A673 (cell line): ENCODE measurements around the gene ANKRD52. TPM values are rescaled to one million over a fixed set of nuclear protein-coding genes. Genes with fewer than 3 reads are reported as not detected.

Experiments
- BruUV-seq: library from RNA; stranded (reverse); fragments of 400-500 nt; replicated peaks from 2 replicates; lab custom pipeline; 2021; lab: Mats Ljungman, UMichigan
- CTCF ChIA-PET: fragments of 300-600 bp; sonication (Branson Sonifier 250); formaldehyde crosslinking; loops from one replicate; lab custom pipeline; 2022; ENCODE audit warnings: antibody characterized with exemption; lab: Charles Lee
- POLR2A ChIA-PET: fragments of 300-600 bp; sonication (Branson Sonifier 250); formaldehyde crosslinking; loops from one replicate; lab custom pipeline; 2022; ENCODE audit warnings: antibody characterized with exemption; ENCODE audit not compliant: low non-redundant PET; lab: Charles Lee
- DNase-seq: peaks from one replicate; pipeline ENCODE4 v3.0.0-alpha.2; 2015; ENCODE audit warnings: low spot score
- H3K27ac ChIP-seq: fragments of 200-600 bp; sonication (generic); 2 replicates; pipeline ENCODE4 v1.5.1; 2016; ENCODE audit warnings: mixed run types, low read depth, mild to moderate bottlenecking, mixed read lengths, antibody characterized with exemption, low read length; ENCODE audit not compliant: poor library complexity, severe bottlenecking
- H3K27me3 ChIP-seq: fragments of 200-600 bp; sonication (generic); replicated peaks from 2 replicates; pipeline ENCODE4 v1.6.1; 2017; ENCODE audit warnings: mixed run types, low read depth, mild to moderate bottlenecking, mixed read lengths, antibody characterized with exemption, low read length; ENCODE audit not compliant: insufficient read depth, poor library complexity
- H3K36me3 ChIP-seq: fragments of 200-600 bp; sonication (generic); 2 replicates; pipeline ENCODE4 v1.6.1; 2016; ENCODE audit warnings: mixed run types, mild to moderate bottlenecking, mixed read lengths, antibody characterized with exemption, low read length; ENCODE audit not compliant: insufficient read depth, poor library complexity, severe bottlenecking
- H3K4me1 ChIP-seq: fragments of 200-600 bp; sonication (generic); 2 replicates; pipeline ENCODE4 v1.6.1; 2017; ENCODE audit warnings: mixed run types, mild to moderate bottlenecking, mixed read lengths, antibody characterized with exemption, low read length; ENCODE audit not compliant: insufficient read depth, poor library complexity, severe bottlenecking
- H3K4me3 ChIP-seq: fragments of 200-600 bp; sonication (generic); 2 replicates; pipeline ENCODE4 v1.5.1; 2016; ENCODE audit warnings: low read depth, mixed run types, mild to moderate bottlenecking, mixed read lengths, low read length; ENCODE audit not compliant: poor library complexity, severe bottlenecking
- H3K9me3 ChIP-seq: fragments of 200-600 bp; sonication (generic); 2 replicates; pipeline ENCODE4 v1.6.1; 2016; ENCODE audit warnings: mixed run types, low read depth, mild to moderate bottlenecking, mixed read lengths, antibody characterized with exemption, low read length; ENCODE audit not compliant: poor library complexity, severe bottlenecking
- EZH2 ChIP-seq: fragments of 200-600 bp; sonication (generic); IDR thresholded peaks from 2 replicates; pipeline ENCODE4 v1.6.1; 2017; ENCODE audit warnings: borderline replicate concordance, low read depth, mild to moderate bottlenecking, mixed read lengths, antibody characterized with exemption, low read length; ENCODE audit not compliant: poor library complexity, severe bottlenecking
- intact Hi-C: fragments of 100-400 bp; cut with micrococcal nuclease; formaldehyde crosslinking; loops from one replicate; pipeline ENCODE4 v1.10.0; 2022; ENCODE audit not compliant: unreplicated experiment
- total RNA-seq: library from RNA; stranded (reverse); gene quantifications from 2 replicates; pipeline ENCODE4 v1.2.3, GENCODE V29; 2021
- TF ChIP-seq, protein P1 (sequence below): fragments of 300-800, 200-600 bp; sonication (generic); conservative IDR thresholded peaks from 2 replicates; pipeline ENCODE4 v1.5.1; 2017; ENCODE audit warnings: low read depth, mild to moderate bottlenecking, antibody characterized with exemption, low read length, moderate library complexity, mixed read lengths

The ANKRD52 gene
- total RNA-seq, 1 experiment from 2014 or later = 74.7 TPM

DNA sequence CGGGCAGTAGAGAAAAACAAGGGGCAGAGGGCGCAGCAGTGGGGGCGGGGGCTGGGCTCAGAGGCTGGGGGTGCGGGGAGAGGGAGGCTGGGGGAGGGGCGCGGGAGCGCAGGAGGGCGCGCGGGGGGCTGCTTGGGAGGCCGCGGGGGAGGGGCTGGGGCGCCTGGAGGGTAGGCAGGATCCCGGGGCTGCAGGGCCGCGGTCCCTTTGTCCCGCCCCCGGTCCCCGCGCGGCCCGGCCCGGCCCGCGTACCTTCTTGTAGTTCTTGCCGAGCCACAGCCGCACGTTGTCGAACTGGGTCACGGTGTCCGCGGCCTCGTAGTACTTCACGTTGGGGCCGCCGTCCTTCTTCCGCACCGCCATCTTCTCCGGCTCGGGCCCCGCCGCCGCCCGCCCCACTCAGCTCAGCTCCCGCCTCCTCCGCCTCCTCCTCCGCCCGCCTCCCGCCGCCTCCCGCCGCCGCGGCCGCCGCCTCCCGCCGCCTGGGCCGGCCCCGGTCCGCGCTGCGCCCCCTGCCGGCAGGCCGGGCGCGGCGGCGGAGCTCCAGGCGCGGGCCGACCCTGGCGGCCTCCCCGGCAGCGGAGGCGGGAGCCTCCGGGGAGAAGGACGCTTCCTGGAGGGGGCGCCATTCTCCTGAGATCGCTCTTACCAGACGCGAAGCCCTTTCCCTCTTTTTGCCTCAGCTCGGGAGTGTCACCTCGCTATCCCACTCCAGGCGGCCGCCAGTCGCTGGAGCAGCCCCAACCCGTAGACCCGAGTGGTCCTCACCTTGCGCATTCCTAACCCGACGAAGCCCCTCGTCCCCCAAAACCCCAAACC, 68.9 kb downstream of the ANKRD52 start, which contains the start of gene SMARCC2:
Gene SMARCC2, minus strand, starts transcription at position 385 of the 819 bp plus-strand sequence. Its CDS starts 22 bp downstream, at position 363.
- H3K4me1 ChIP-seq = peaks cover 13% of the 10 kb centered on the region
- intact Hi-C loops = loop anchor here (2.0 to 10.0 kb wide), 3 partner anchors 63 to 145 kb away; partner anchors contain the start of genes RPS26 and ZC3H10
- H3K27me3 ChIP-seq = no peaks in the 10 kb centered on the region
- CTCF ChIA-PET = interaction anchor here (0.6 to 2.3 kb wide), 23 partner anchors 10 to 1897 kb away, joined by 3 to 17 read pairs (median 4); partner anchors contain the start of genes ANKRD52, ESYT1, ORMDL2 and PA2G4
- peak within 1 kb of the TSS; percentile 82 for H3K27ac ChIP-seq
- H3K4me3 ChIP-seq = peak within 1 kb of the TSS; percentile 83
- H3K36me3 ChIP-seq = peaks cover 26% of the 10 kb centered on the region
- no peaks in the 10 kb centered on the region for H3K9me3 ChIP-seq
- DNase-seq = peak; percentile 95
- TF ChIP-seq EZH2 = no peak
- TF ChIP-seq, protein P1, sequence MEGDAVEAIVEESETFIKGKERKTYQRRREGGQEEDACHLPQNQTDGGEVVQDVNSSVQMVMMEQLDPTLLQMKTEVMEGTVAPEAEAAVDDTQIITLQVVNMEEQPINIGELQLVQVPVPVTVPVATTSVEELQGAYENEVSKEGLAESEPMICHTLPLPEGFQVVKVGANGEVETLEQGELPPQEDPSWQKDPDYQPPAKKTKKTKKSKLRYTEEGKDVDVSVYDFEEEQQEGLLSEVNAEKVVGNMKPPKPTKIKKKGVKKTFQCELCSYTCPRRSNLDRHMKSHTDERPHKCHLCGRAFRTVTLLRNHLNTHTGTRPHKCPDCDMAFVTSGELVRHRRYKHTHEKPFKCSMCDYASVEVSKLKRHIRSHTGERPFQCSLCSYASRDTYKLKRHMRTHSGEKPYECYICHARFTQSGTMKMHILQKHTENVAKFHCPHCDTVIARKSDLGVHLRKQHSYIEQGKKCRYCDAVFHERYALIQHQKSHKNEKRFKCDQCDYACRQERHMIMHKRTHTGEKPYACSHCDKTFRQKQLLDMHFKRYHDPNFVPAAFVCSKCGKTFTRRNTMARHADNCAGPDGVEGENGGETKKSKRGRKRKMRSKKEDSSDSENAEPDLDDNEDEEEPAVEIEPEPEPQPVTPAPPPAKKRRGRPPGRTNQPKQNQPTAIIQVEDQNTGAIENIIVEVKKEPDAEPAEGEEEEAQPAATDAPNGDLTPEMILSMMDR = peak; percentile 74
- POLR2A ChIA-PET = interaction anchor here (0.5 to 1.0 kb wide), 2 partner anchors 27 to 91 kb away, joined by 4 to 6 read pairs; no protein-coding TSS in a partner anchor
- no TSS peak for BruUV-seq

DNA sequence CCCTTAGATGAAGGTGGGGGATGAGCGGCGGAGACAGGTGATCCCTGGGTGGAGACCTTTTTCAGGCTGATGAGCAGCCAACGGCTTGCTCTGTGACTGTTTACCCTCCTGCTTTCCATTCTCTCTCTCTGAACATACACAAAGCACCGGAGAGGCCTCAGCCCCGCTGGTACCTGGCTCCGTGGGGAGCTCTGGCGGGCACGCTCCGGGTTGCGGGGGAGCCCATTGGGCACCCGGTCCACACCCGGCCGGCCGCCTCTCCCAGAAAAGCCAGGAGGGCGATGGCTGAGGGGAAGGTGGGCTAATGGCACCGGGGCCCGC, 69.4 kb downstream of the ANKRD52 start:
- peak; percentile 32 for DNase-seq
- no peaks in the 10 kb centered on the region for H3K27me3 ChIP-seq
- peaks cover 32% of the 10 kb centered on the region for H3K36me3 ChIP-seq
- ChIA-PET POLR2A (interaction anchor here (1.0 kb wide), 1 partner anchor 26 kb away, joined by 6 read pairs; no protein-coding TSS in a partner anchor), CTCF (interaction anchor here (0.6 to 2.3 kb wide), 14 partner anchors 13 to 371 kb away, joined by 3 to 17 read pairs (median 6); partner anchors contain the start of genes ANKRD52, ESYT1, ORMDL2 and RNF41)
- H3K9me3 ChIP-seq = no peaks in the 10 kb centered on the region
- intact Hi-C loops = loop anchor here (2.0 to 10.0 kb wide), 3 partner anchors 62 to 144 kb away; partner anchors contain the start of genes RPS26 and ZC3H10
- no TSS peak for BruUV-seq
- H3K4me3 ChIP-seq = peak overlapping the region; percentile 83
- TF ChIP-seq EZH2 = no peak
- TF ChIP-seq, protein P1 = no peak
- peaks cover 13% of the 10 kb centered on the region for H3K4me1 ChIP-seq
- H3K27ac ChIP-seq = peak overlapping the region; percentile 82

DNA sequence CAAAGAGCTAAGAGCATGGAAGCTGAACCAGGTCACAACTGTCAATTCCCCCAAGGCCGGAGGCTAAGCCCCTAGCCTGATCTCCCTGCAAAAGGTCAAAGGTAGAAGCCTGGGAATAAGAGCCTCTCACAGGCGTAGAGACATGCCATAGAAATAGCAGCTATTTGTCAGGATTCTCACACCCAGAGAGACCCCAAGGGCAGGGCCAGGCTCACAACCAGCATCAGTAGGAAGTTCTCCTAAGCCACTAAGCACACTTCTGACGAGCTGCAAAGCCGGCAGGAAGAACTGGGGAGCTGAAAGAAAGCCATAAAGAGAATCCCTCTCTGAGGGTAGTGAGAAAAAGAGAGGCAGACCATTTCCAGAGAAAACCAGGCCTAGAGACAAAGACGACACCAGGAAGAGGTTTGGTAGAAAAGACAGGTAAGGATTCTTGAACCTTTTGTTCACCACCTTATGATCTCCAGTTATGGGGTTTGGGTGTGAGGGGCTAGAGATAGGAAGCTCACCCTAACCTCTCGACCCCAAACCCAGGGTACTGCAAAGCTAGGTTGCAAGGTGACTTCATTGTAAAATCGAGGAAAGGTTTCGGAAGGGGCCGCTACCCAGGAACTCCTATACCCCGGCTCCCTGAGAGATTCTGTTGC, 69.9 kb downstream of the ANKRD52 start:
- CTCF ChIA-PET = interaction anchor here (0.5 to 2.3 kb wide), 2 partner anchors 60 to 1934 kb away, joined by 14 to 15 read pairs; partner anchors contain the start of gene ESYT1
- Histone ChIP-seq H3K27me3 (no peaks in the 10 kb centered on the region), H3K4me1 (peaks cover 13% of the 10 kb centered on the region), H3K9me3 (no peaks in the 10 kb centered on the region), H3K4me3 (peak overlapping the region; percentile 83), H3K36me3 (peaks cover 37% of the 10 kb centered on the region), H3K27ac (peak overlapping the region; percentile 82)
- TF ChIP-seq, protein P1 = no peak
- no peak for TF ChIP-seq EZH2
- no peak for DNase-seq
- no TSS peak for BruUV-seq
- intact Hi-C loops = loop anchor here (2.0 to 10.0 kb wide), 3 partner anchors 61 to 143 kb away; partner anchors contain the start of genes RPS26 and ZC3H10
- POLR2A ChIA-PET = no interaction called here
